Ectodermal cell (in vitro differentiated cells): ENCODE data around the gene KCTD15.

Experiments used
- H3K27ac ChIP-seq: 2 replicates; pipeline ENCODE4 v1.7.0; 2013; ENCODE audit warnings: mild to moderate bottlenecking, low read depth, low read length; ENCODE audit not compliant: insufficient read depth, poor library complexity, severe bottlenecking
- H3K27me3 ChIP-seq: 2 replicates; pipeline ENCODE4 v1.7.0; 2013; ENCODE audit warnings: mild to moderate bottlenecking, low read length; ENCODE audit not compliant: insufficient read depth, control insufficient read depth, poor library complexity, severe bottlenecking
- H3K36me3 ChIP-seq: one replicate; pipeline ENCODE4 v1.7.0; 2013; ENCODE audit warnings: low read length; ENCODE audit not compliant: control insufficient read depth, insufficient read depth
- H3K4me1 ChIP-seq: one replicate; pipeline ENCODE4 v1.7.0; 2013; ENCODE audit warnings: low read length; ENCODE audit not compliant: control insufficient read depth, insufficient read depth
- H3K4me3 ChIP-seq: 2 replicates; pipeline ENCODE4 v1.7.0; 2013; ENCODE audit warnings: low read depth, low read length, control low read depth; ENCODE audit not compliant: insufficient read depth
- H3K9me3 ChIP-seq: 2 replicates; pipeline ENCODE4 v1.7.0; 2013; ENCODE audit warnings: mild to moderate bottlenecking, low read length, moderate library complexity; ENCODE audit not compliant: control insufficient read depth
- WGBS, 2 experiments: methylation state at CpG; one replicate each; pipeline ENCODE4 v1.1.7; 2013; ENCODE audit warnings: missing lambda C conversion rate in 2 of 2; 5-methylcytosine and 5-hydroxymethylcytosine counted together

The KCTD15 gene

GRCh38 chr19:33844478-33844877 lies 47.8 kb downstream of the KCTD15 start:
- WGBS, 2 experiments, result 80 to 97% methylated on average over 3 of the region's 3 CpGs
- Histone ChIP-seq H3K27ac (no peak overlapping the region), H3K9me3 (no peaks in the 10 kb centered on the region), H3K27me3 (no peaks in the 10 kb centered on the region), H3K36me3 (no peaks in the 10 kb centered on the region), H3K4me3 (no peak overlapping the region), H3K4me1 (no peaks in the 10 kb centered on the region)

- Histone ChIP-seq H3K4me1 (no peaks in the 10 kb centered on the region), H3K4me3 (no peak overlapping the region), H3K27me3 (no peaks in the 10 kb centered on the region), H3K27ac (no peak overlapping the region), H3K9me3 (no peaks in the 10 kb centered on the region), H3K36me3 (no peaks in the 10 kb centered on the region)
- 86 to 92% methylated on average over 1 to 2 of the region's 2 CpGs for WGBS, 2 experiments
Observed at GRCh38 chr19:33845498-33845897, 48.8 kb downstream of the KCTD15 start.

GRCh38 chr19:33849551-33850147 lies 53.0 kb downstream of the KCTD15 start:
- H3K36me3 ChIP-seq, result no peaks in the 10 kb centered on the region
- no peaks in the 10 kb centered on the region for H3K4me1 ChIP-seq
- 92 to 95% methylated on average over 5 of the region's 5 CpGs for WGBS, 2 experiments
- no peaks in the 10 kb centered on the region for H3K9me3 ChIP-seq
- no peak overlapping the region for H3K4me3 ChIP-seq
- no peak overlapping the region for H3K27ac ChIP-seq
- H3K27me3 ChIP-seq, result no peaks in the 10 kb centered on the region

- no peaks in the 10 kb centered on the region for H3K36me3 ChIP-seq
- no peaks in the 10 kb centered on the region for H3K27me3 ChIP-seq
- no peak overlapping the region for H3K4me3 ChIP-seq
- no peaks in the 10 kb centered on the region for H3K4me1 ChIP-seq
- H3K9me3 ChIP-seq, result no peaks in the 10 kb centered on the region
- WGBS, 2 experiments, result 94% methylated on average over 17 of the region's 17 CpGs
- H3K27ac ChIP-seq, result no peak overlapping the region
Observed at GRCh38 chr19:33859016-33859415, 62.3 kb downstream of the KCTD15 start.

GRCh38 chr19:33860312-33861090 lies 63.8 kb downstream of the KCTD15 start:
- H3K4me3 ChIP-seq, result no peak overlapping the region
- WGBS, 2 experiments, result 89 to 93% methylated on average over 10 of the region's 10 CpGs

GRCh38 chr19:33861950-33862349 lies 65.3 kb downstream of the KCTD15 start:
- Histone ChIP-seq H3K27ac (no peak overlapping the region), H3K9me3 (no peaks in the 10 kb centered on the region), H3K4me1 (no peaks in the 10 kb centered on the region), H3K4me3 (no peak overlapping the region), H3K27me3 (no peaks in the 10 kb centered on the region), H3K36me3 (no peaks in the 10 kb centered on the region)
- WGBS, 2 experiments, result 89 to 98% methylated on average over 3 of the region's 3 CpGs

More at GRCh38 chr19:33860312-33861090, 63.8 kb downstream of the KCTD15 start:
- no peak overlapping the region for H3K27ac ChIP-seq
- H3K4me1 ChIP-seq, result no peaks in the 10 kb centered on the region
- H3K36me3 ChIP-seq, result no peaks in the 10 kb centered on the region
- no peaks in the 10 kb centered on the region for H3K9me3 ChIP-seq
- H3K27me3 ChIP-seq, result no peaks in the 10 kb centered on the region

- H3K27ac ChIP-seq, result no peak overlapping the region
- H3K4me1 ChIP-seq, result peaks cover 4% of the 10 kb centered on the region
- no peaks in the 10 kb centered on the region for H3K36me3 ChIP-seq
- no peak overlapping the region for H3K4me3 ChIP-seq
- WGBS, 2 experiments, result 81 to 84% methylated on average over 4 of the region's 4 CpGs
- H3K9me3 ChIP-seq, result no peaks in the 10 kb centered on the region
- no peaks in the 10 kb centered on the region for H3K27me3 ChIP-seq
Observed at GRCh38 chr19:33862981-33863380, 66.3 kb downstream of the KCTD15 start.

GRCh38 chr19:33863436-33863835 lies 66.8 kb downstream of the KCTD15 start:
- no peak overlapping the region for H3K27ac ChIP-seq
- no peak overlapping the region for H3K4me3 ChIP-seq
- peaks cover 8% of the 10 kb centered on the region for H3K4me1 ChIP-seq
- WGBS, 2 experiments, result 97% methylated on average over 5 of the region's 5 CpGs
- no peaks in the 10 kb centered on the region for H3K36me3 ChIP-seq
- no peaks in the 10 kb centered on the region for H3K9me3 ChIP-seq
- no peaks in the 10 kb centered on the region for H3K27me3 ChIP-seq

- Histone ChIP-seq H3K27me3 (peaks cover 5% of the 10 kb centered on the region), H3K4me1 (peaks cover 14% of the 10 kb centered on the region), H3K27ac (no peak overlapping the region), H3K36me3 (no peaks in the 10 kb centered on the region), H3K4me3 (no peak overlapping the region), H3K9me3 (no peaks in the 10 kb centered on the region)
- WGBS, 2 experiments, result 91 to 95% methylated on average over 3 of the region's 3 CpGs
Observed at GRCh38 chr19:33864311-33864850, 67.7 kb downstream of the KCTD15 start.

GRCh38 chr19:33865306-33865705 lies 68.6 kb downstream of the KCTD15 start:
- Histone ChIP-seq H3K9me3 (no peaks in the 10 kb centered on the region), H3K4me3 (no peak overlapping the region), H3K27me3 (peaks cover 10% of the 10 kb centered on the region), H3K4me1 (peaks cover 14% of the 10 kb centered on the region), H3K27ac (no peak overlapping the region), H3K36me3 (no peaks in the 10 kb centered on the region)
- WGBS, 2 experiments, result 94 to 95% methylated on average over 10 of the region's 10 CpGs
